NCI-H1694 treated with DMSO at 0.1 percent for 48 hours (cell line): Measurements from ENCODE around the gene SPOCK2.
A peak's percentile ranks its signal among the peaks of the same experiment; 100 is the strongest.

Source experiments
- DNase-seq: peaks from one replicate; lab custom pipeline; 2025; lab: John Stamatoyannopoulos, UW

The SPOCK2 gene

GRCh38 chr10:72072639-72073038 lies 15.7 kb downstream of the SPOCK2 start:
- no peak for DNase-seq

- no peak for DNase-seq
Observed at GRCh38 chr10:72072046-72072445, 16.3 kb downstream of the SPOCK2 start.

- peak; percentile 65 for DNase-seq
Observed at GRCh38 chr10:72069751-72070526, 18.4 kb downstream of the SPOCK2 start.

- peak; percentile 16 for DNase-seq
Observed at GRCh38 chr10:72068901-72069446, 19.4 kb downstream of the SPOCK2 start.

GRCh38 chr10:72068126-72068765 lies 20.1 kb downstream of the SPOCK2 start:
- DNase-seq: no peak

- no peak for DNase-seq
Observed at GRCh38 chr10:72067463-72068125, 20.8 kb downstream of the SPOCK2 start.

- DNase-seq: no peak
Observed at GRCh38 chr10:72066318-72067284, 21.8 kb downstream of the SPOCK2 start.

- no peak for DNase-seq
Observed at GRCh38 chr10:72065439-72066025, 22.8 kb downstream of the SPOCK2 start.

GRCh38 chr10:72063703-72064391 lies 24.5 kb downstream of the SPOCK2 start:
- no peak for DNase-seq

- no peak for DNase-seq
Observed at GRCh38 chr10:72062832-72063702, 25.3 kb downstream of the SPOCK2 start.

GRCh38 chr10:72062382-72062781 lies 26.0 kb downstream of the SPOCK2 start:
- DNase-seq: peak; percentile 24

- DNase-seq: no peak
Observed at GRCh38 chr10:72061930-72062329, 26.4 kb downstream of the SPOCK2 start.

- no peak for DNase-seq
Observed at GRCh38 chr10:72061491-72061890, 26.9 kb downstream of the SPOCK2 start.

- DNase-seq: no peak
Observed at GRCh38 chr10:72059843-72060822, 28.2 kb downstream of the SPOCK2 start.

- no peak for DNase-seq
Observed at GRCh38 chr10:72058989-72059842, 29.1 kb downstream of the SPOCK2 start.

GRCh38 chr10:72058347-72058898 lies 29.9 kb downstream of the SPOCK2 start:
- no peak for DNase-seq
